HCT116 (cell line): ENCODE results near the gene SHISA4. TPM values are rescaled to one million over a fixed set of nuclear protein-coding genes. Genes with fewer than 3 reads are reported as not detected.

Experiments
- ATAC-seq: fragments of 200-7000 bp; cut with Tn5 transposase; 2 replicates; pipeline ENCODE4 v1.9.1; 2020; ENCODE audit warnings: mild to moderate bottlenecking, moderate library complexity
- BruUV-seq: library from RNA; stranded (reverse); fragments of 400-500 nt; replicated peaks from 2 replicates; lab custom pipeline; 2021; lab: Mats Ljungman, UMichigan
- CTCF ChIA-PET: fragments of 300-600 bp; sonication (Branson Sonifier 250); formaldehyde crosslinking; loops from one replicate; lab custom pipeline; 2021; ENCODE audit warnings: antibody characterized with exemption; lab: Charles Lee
- POLR2A ChIA-PET: fragments of 300-600, 350-600 bp; sonication (Branson Sonifier 250); formaldehyde crosslinking; loops from one replicate; lab custom pipeline; 2021; ENCODE audit warnings: antibody characterized with exemption; lab: Charles Lee
- RAD21 ChIA-PET, 2 experiments: fragments of 300-600 bp; sonication (Branson Sonifier 250); formaldehyde crosslinking; loops; one replicate each; lab custom pipeline; 2023; ENCODE audit warnings: low total read pairs in 2 of 2; ENCODE audit not compliant: uncharacterized antibody in 2 of 2, unreplicated experiment in 2 of 2, low non-redundant PET in 1 of 2; lab: Charles Lee
- DNase-seq: peaks from one replicate; pipeline ENCODE4 v3.0.0-alpha.2; 2010; ENCODE audit warnings: low read depth, low spot score
- H2AFZ ChIP-seq: fragments of 200-600 bp; shearing (Covaris generic), sonication (generic); 2 replicates; pipeline ENCODE4 v1.6.1; 2017; ENCODE audit warnings: low read depth, mixed run types, mixed read lengths, antibody characterized with exemption, low read length; ENCODE audit not compliant: poor library complexity, severe bottlenecking
- H3K27ac ChIP-seq: 2 replicates; pipeline ENCODE4 v1.5.1; 2012; ENCODE audit warnings: low read depth, low read length
- H3K27me3 ChIP-seq: fragments of 200-600 bp; sonication (generic); 2 replicates; pipeline ENCODE4 v1.6.1; 2016; ENCODE audit warnings: mixed run types, low read length, mixed read lengths; ENCODE audit not compliant: insufficient read depth
- H3K36me3 ChIP-seq, 2 experiments: fragments of 200-500 bp in 1 of 2; fragments of 200-600 bp in 1 of 2; sonication (Bioruptor generic) in 1 of 2; sonication (generic) in 1 of 2; 2 replicates each; pipeline versions ENCODE4 v1.5.1 to v1.6.1; 2014 to 2016; ENCODE audit warnings: low read length in 2 of 2, inconsistent platforms in 1 of 2, mixed read lengths in 1 of 2, mixed run types in 1 of 2; ENCODE audit not compliant: insufficient read depth in 2 of 2, control insufficient read depth in 1 of 2
- H3K4me1 ChIP-seq, 2 experiments: fragments of 200-600 bp in 1 of 2; sonication (generic) in 1 of 2; 2 replicates each; pipeline versions ENCODE4 v1.5.1 to v1.6.1; 2012 to 2017; ENCODE audit warnings: low read length in 2 of 2, inconsistent platforms in 1 of 2, mild to moderate bottlenecking in 1 of 2, mixed read lengths in 1 of 2, mixed run types in 1 of 2, moderate library complexity in 1 of 2; ENCODE audit not compliant: insufficient read depth in 2 of 2, control insufficient read depth in 1 of 2
- H3K4me2 ChIP-seq: fragments of 200-600 bp; sonication (generic); 2 replicates; pipeline ENCODE4 v1.6.1; 2017; ENCODE audit warnings: mixed run types, low read length, mixed read lengths
- H3K4me3 ChIP-seq, 2 experiments: fragments of 200-600 bp in 1 of 2; sonication (generic) in 1 of 2; replicated peaks in 1 of 2; 2 replicates each; pipeline ENCODE4 v1.5.1; 2011 to 2016; ENCODE audit warnings: low read length in 2 of 2, control low read depth in 1 of 2, low read depth in 1 of 2, mild to moderate bottlenecking in 1 of 2, mixed read lengths in 1 of 2, mixed run types in 1 of 2
- H3K79me2 ChIP-seq: fragments of 200-600 bp; sonication (generic); 2 replicates; pipeline ENCODE4 v1.6.1; 2017; ENCODE audit warnings: mild to moderate bottlenecking, mixed run types, low read length, moderate library complexity, mixed read lengths; ENCODE audit not compliant: insufficient read depth
- H3K9ac ChIP-seq: fragments of 200-600 bp; sonication (generic); 2 replicates; pipeline ENCODE4 v1.6.1; 2016; ENCODE audit warnings: low read length, mixed read lengths
- H3K9me2 ChIP-seq: fragments of 200-600 bp; sonication (generic), shearing (Covaris generic); 2 replicates; pipeline ENCODE4 v1.6.1; 2017; ENCODE audit warnings: mixed run types, mild to moderate bottlenecking, moderate library complexity; ENCODE audit not compliant: insufficient read depth
- H3K9me3 ChIP-seq, 2 experiments: fragments of 200-500 bp in 1 of 2; fragments of 200-600 bp in 1 of 2; sonication (Bioruptor generic) in 1 of 2; sonication (generic) in 1 of 2; 2 replicates each; pipeline ENCODE4 v1.6.1; 2014 to 2017; ENCODE audit warnings: low read length in 2 of 2, mixed read lengths in 2 of 2, inconsistent platforms in 1 of 2, low read depth in 1 of 2, mild to moderate bottlenecking in 1 of 2, mixed run types in 1 of 2, moderate library complexity in 1 of 2; ENCODE audit not compliant: control insufficient read depth in 1 of 2, insufficient read depth in 1 of 2
- H4K20me1 ChIP-seq: fragments of 200-600 bp; sonication (generic), shearing (Covaris generic); 2 replicates; pipeline ENCODE4 v1.6.1; 2017; ENCODE audit warnings: mixed run types, mild to moderate bottlenecking, moderate library complexity; ENCODE audit not compliant: insufficient read depth
- CEBPB ChIP-seq: IDR thresholded peaks from 2 replicates; pipeline ENCODE4 v1.6.1; 2012; ENCODE audit warnings: low read depth
- EGR1 ChIP-seq: IDR thresholded peaks from 2 replicates; pipeline ENCODE4 v1.6.1; 2012; ENCODE audit warnings: low read depth
- EZH2phosphoT487 ChIP-seq: fragments of 200-600 bp; IDR thresholded peaks from 2 replicates; pipeline ENCODE4 v1.6.1; 2018; ENCODE audit warnings: antibody characterized with exemption, borderline replicate concordance
- POLR2A ChIP-seq: IDR thresholded peaks from 2 replicates; pipeline ENCODE4 v1.7.0; 2011; ENCODE audit warnings: borderline replicate concordance; ENCODE audit not compliant: insufficient read depth, insufficient read length; ENCODE audit errors: extremely low read depth
- SP1 ChIP-seq: IDR thresholded peaks from 2 replicates; pipeline ENCODE4 v1.6.1; 2012; ENCODE audit warnings: low read depth
- ZBTB33 ChIP-seq: IDR thresholded peaks from 2 replicates; pipeline ENCODE4 v1.6.1; 2011; ENCODE audit warnings: mild to moderate bottlenecking, low read length, moderate library complexity; ENCODE audit not compliant: insufficient replicate concordance; ENCODE audit errors: extremely low read depth
- intact Hi-C: fragments of 100-400 bp; cut with micrococcal nuclease; formaldehyde crosslinking; loops from 2 replicates; pipeline ENCODE4 v1.10.0; 2022
- total RNA-seq: library from RNA; stranded (reverse); gene quantifications from one replicate; pipeline ENCODE4 v1.2.1, GENCODE V29; 2021; ENCODE audit not compliant: unreplicated experiment
- TF ChIP-seq, protein P1 (sequence below): IDR thresholded peaks from 2 replicates; pipeline ENCODE4 v1.6.1; 2012; ENCODE audit warnings: low read depth

The SHISA4 gene
- total RNA-seq, 1 experiment from 2014 or later = 15.2 TPM

DNA sequence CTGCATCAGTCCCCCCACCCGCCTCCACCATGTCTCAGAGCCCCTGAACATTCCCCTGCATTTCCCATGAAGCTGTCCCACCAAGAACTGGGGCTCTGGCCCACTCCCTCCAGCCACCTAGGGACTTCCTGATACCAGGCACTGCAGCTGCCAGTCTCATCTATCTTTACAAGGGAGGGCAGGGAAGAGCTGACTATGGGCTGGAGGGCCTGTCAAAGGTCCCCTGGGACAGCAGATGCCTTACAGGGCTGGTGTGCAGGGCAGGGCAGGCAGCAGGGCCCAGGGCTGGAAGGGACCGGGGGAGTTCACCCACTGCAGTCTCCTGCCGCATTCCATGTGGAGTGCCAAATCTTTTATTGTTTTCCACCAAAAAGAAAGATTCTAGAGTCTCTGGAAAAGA lies 17.6 kb downstream of the SHISA4 start:
- no peak overlapping the region for H3K9ac ChIP-seq
- no peaks in the 10 kb centered on the region for H4K20me1 ChIP-seq
- no peaks in the 10 kb centered on the region for H3K27me3 ChIP-seq
- no TSS peak for BruUV-seq
- ATAC-seq (no peak), DNase-seq (no peak)
- ChIA-PET CTCF (interaction anchor here (1.6 kb wide), 1 partner anchor 10 kb away, joined by 6 read pairs; no protein-coding TSS in a partner anchor), POLR2A (no interaction called here), RAD21 (no interaction called here)
- no peaks in the 10 kb centered on the region for H3K4me1 ChIP-seq
- no peaks in the 10 kb centered on the region for H3K36me3 ChIP-seq
- H3K4me2 ChIP-seq = no peak overlapping the region
- H3K4me3 ChIP-seq = no peak overlapping the region
- no peak for TF ChIP-seq ZBTB33
- no peak for TF ChIP-seq EGR1
- no peak for TF ChIP-seq CEBPB
- TF ChIP-seq EZH2phosphoT487 = no peak
- TF ChIP-seq, protein P1, sequence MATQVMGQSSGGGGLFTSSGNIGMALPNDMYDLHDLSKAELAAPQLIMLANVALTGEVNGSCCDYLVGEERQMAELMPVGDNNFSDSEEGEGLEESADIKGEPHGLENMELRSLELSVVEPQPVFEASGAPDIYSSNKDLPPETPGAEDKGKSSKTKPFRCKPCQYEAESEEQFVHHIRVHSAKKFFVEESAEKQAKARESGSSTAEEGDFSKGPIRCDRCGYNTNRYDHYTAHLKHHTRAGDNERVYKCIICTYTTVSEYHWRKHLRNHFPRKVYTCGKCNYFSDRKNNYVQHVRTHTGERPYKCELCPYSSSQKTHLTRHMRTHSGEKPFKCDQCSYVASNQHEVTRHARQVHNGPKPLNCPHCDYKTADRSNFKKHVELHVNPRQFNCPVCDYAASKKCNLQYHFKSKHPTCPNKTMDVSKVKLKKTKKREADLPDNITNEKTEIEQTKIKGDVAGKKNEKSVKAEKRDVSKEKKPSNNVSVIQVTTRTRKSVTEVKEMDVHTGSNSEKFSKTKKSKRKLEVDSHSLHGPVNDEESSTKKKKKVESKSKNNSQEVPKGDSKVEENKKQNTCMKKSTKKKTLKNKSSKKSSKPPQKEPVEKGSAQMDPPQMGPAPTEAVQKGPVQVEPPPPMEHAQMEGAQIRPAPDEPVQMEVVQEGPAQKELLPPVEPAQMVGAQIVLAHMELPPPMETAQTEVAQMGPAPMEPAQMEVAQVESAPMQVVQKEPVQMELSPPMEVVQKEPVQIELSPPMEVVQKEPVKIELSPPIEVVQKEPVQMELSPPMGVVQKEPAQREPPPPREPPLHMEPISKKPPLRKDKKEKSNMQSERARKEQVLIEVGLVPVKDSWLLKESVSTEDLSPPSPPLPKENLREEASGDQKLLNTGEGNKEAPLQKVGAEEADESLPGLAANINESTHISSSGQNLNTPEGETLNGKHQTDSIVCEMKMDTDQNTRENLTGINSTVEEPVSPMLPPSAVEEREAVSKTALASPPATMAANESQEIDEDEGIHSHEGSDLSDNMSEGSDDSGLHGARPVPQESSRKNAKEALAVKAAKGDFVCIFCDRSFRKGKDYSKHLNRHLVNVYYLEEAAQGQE = no peak
- TF ChIP-seq POLR2A = no peak
- no peak for TF ChIP-seq SP1
- intact Hi-C loops = no loop called here
- no peaks in the 10 kb centered on the region for H3K79me2 ChIP-seq
- no peak overlapping the region for H3K27ac ChIP-seq
- H3K9me2 ChIP-seq = no peaks in the 10 kb centered on the region
- no peak overlapping the region for H2AFZ ChIP-seq
- no peaks in the 10 kb centered on the region for H3K9me3 ChIP-seq
